ENCODE results near the gene TOE1.

Gene TOE1

DNA sequence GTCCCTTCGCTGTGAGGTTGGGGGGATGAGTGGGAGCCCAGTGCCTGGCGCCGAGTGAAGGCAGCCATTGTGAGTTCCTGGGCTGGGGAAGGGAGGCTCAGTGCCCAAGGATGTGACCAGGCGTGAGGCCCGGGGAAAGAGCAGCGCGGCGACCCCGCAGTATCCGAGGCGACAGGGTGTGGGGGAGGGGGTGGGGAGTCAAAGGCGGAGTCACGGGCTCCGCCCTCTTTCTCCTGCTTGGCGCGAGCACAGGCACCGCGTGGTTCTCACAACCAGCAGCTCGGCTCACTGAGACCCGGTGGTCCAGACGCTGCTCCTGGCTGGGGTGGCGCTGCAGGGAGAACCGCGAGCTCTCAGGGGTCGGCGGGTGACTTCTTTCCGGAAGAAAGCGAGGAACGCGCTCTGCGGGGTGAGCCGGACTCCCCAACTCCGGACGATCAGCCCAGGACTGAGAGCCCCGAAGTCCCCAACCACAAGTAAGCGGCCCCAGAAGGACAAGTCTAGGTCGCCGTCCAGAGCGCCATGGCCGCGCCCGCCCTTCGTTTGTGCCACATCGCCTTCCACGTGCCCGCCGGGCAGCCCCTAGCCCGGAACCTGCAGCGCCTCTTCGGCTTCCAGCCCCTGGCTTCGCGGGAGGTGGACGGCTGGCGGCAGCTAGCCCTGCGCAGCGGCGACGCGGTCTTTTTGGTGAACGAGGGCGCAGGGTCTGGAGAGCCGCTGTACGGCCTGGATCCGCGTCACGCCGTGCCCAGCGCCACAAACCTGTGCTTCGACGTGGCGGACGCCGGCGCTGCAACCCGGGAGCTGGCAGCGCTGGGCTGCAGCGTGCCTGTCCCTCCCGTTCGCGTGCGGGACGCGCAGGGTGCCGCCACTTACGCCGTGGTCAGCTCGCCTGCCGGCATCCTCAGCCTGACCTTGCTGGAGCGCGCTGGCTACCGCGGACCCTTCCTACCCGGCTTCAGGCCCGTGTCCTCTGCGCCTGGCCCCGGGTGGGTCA lies 13.0 kb upstream of the TOE1 start, which contains the start of gene HPDL:
TSS of gene HPDL (plus strand) at position 269 of the 997 bp plus-strand sequence. CDS start at position 523, 254 bp downstream.
- peak; percentile 62 for DNase-seq (ENCODE audit: low read depth)

DNA sequence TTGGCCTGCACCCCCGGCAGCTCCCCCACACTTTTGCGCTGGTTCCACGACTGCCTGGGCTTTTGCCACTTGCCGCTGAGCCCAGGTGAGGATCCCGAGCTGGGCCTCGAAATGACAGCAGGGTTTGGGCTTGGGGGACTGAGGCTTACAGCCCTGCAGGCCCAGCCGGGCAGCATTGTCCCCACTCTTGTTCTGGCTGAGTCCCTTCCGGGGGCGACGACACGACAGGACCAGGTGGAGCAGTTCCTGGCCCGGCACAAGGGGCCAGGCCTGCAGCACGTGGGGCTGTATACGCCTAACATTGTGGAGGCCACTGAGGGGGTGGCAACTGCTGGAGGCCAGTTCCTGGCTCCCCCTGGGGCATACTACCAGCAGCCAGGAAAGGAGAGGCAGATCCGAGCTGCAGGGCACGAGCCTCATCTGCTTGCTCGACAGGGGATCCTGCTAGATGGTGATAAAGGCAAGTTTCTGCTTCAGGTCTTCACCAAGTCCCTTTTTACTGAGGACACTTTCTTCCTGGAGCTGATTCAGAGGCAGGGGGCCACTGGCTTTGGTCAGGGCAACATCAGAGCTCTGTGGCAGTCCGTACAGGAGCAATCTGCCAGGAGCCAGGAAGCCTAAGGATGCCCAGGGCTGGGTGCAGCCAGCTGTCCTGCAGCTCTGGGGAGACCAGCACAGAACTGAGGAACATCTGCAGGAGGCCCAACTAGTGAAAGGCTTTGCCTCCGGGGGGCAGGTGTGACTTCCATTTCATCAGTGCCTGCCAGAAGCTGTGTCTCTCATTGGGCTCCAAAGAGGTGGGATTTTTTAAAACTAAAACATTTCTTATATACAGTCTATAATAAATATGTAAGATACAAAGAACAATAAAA lies 12.1 kb upstream of the TOE1 start:
- DNase-seq (ENCODE audit: low read depth) = no peak

DNA sequence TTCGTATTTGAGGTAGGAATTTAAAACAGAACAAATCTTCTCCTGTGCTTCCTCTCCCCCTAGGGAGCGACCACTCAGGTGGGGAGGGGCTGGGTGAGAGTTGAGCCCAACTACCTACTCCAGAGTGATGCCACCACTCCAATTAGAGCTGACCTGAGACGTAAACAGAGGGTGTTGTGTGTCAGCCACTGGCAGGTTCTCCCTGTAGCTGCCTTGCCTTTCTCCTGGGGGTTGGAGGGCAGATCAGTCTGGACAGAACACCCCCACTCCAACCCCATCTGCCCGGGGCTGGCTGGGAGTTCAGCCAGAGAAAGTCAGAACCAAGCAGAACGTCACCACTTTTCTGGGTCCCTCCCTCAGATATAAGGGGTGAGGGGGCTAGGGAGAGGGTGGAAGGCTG lies 11.3 kb upstream of the TOE1 start:
- DNase-seq (ENCODE audit: low read depth) = no peak

DNA sequence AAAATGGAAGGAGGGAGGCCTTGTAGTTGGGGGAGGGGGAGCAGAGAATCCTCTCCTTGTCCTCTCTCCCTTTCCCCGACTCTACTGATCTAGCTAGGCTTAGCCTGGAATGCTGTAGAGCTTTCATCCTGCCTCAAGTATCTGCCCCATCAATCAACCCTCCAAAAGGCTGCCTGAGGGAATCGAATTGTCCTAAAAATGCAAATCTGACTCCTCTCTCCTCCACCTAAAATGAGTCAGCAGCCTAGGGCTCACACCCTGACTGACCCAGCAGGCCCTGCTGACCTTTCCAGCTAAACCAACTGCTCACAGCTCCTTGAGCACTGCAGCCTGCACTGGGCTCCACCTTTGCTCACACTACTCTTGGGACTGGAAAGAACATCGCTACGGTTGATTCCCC lies 10.5 kb upstream of the TOE1 start:
- DNase-seq (ENCODE audit: low read depth) = peak; percentile 40

DNA sequence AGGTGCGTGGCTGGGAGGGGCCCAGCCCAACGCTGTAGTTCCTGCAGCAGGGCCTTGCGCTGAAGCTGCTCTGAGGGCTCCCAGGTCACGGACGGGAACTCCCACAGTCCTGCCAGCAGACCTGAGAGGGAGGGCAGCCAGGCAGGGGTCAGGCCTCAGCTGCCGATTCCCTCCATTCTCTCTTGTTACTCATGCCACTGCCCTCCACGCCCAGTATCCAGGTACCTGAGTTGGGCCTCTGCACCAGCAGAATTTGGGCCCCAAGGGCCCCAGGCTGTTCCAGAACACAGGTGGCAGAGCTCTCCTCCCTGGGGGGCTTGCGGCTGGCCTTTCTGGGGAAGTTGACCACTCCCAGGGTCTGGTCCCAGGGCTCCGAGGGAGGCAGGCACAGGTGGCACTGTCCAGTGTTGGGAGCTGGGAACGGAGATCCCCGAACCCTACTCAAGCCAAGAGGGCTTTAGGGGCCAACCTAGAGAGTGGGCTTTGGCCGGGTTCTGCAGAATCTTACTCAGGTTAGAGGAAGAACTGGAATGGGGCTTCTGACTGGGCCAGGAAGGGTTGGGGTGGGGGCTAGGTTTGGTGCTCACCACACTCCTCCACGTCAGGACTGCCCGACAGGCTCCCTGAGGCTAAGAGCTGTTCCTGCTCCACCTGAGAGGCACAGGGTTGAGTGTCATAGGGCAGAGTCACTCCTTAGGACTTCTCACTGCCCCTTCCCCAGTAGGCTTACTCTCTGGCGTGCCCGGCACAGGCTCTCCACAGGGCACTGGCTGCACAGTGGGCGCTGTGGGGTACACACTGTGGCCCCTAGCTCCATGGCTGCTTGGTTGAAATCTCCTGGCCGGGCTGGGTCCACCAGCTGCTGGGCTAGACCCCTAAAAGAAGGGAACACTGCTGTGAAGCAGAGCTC lies 8.3 kb upstream of the TOE1 start:
- no peak for DNase-seq (ENCODE audit: low read depth)

DNA sequence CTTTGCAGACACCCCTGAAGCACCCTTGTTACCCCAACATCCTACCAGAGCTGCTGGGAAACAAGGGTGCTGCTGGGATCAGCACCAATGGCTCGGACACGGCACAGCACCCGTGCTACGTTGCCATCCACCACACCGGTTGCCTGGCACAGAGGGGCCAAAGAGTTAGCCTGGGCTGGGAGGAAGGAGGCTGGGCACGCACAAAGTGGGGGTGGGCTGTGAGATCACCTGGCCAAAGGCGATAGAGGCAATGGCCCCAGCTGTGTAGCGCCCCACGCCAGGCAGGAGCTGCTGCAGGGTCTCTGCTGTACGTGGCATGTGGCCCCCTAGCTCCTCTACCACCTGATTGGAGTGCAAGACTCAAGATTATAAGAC lies 7.6 kb upstream of the TOE1 start:
- DNase-seq (ENCODE audit: low read depth) = no peak

DNA sequence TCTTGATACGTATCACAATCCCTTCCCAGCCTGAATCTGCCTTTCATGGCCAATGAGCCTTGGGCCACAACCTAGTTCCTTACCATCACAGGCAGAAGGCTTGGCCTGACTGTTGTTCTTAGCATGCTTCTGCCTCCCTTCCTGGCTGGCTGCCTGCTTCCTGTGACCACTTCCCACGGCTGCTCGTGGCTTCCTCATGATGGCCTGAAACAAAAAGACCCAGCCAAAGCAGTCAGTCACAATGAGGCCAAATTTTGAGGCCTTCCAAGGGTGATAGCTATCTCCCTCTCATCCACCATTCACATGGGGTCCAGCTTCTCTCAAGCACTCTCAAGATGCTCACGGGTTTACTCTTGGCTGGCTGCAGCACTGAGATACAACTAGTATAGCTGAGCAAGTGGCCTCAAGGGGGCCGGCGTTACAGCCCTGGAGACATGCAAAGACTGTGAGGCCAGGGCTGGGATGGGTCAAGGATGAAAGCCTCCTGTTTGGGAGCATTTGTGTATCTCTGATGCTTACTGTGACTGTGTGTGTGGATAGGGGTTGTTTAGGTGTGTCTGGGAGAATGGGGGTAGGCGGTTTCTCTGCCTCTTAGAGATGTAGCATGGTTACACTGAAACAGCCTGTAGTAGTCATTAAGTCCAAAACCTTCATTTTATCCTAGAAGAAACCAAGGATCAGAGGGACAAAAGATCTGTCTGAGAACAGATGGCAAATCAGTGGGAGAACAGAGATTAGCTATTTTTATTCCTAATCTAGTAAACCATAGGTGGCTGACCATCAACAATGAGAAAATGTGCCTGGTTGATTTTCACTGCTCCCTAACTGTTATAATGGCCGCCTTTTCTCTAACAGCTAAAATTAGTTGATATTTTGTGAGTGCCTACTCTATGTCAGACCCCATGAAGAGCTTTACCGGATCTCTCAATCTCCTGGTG lies 5.4 kb upstream of the TOE1 start:
- no peak for DNase-seq (ENCODE audit: low read depth)

DNA sequence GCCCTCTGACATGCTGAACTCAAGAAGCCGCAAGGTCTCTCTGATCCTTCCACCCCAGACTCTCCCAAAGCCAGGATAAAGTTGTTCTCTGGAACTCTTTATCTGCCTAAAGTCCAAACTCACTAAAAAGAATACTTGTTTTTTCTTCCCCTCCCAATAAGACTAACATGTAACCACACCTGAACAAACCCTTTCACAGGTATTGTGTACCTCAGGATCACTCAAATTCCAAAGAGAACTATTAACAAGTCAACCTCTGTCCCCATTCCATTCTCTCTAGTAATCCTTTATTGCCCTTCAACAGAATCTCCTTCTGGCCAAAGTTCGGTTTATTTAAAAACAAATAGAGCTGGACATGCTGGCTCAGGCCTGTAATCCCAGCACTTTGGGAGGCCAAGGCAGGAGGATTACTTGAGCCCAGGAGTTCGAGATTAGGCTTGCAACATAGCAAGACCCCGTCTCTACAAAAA lies 4.1 kb upstream of the TOE1 start:
- no peak for DNase-seq (ENCODE audit: low read depth)

DNA sequence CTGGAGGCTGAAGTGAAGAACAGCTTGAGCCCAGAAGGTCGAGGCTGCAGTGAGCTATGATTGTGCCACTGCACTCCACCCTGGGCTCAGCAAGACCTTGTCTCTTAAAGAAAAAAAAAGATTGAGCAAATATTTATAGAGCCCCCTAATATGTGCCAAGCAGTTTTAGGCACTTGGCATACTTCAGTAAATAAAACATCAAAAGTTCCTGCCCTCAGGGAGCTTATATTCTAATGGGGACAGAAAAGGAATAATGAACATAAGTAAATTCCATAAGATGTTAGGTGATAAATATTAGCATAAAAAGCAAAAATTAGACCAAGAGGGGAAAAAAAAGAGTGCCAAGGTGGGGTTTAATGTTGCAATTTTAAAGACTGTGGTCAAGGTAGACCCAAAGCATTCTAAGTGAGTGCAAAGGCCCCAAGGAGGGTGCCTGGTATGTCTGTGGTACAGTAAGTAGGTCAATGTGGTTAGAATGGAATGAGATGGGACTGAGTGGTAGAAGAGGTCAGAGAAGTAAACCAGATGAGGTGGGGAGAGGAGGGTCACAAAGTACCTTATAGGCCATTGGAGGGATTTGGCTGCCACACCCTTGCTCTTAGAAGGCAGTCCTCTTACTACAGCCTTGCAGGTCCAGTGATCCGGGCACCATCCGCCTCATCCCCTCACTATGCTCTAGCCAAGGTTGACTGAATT lies 2.2 kb upstream of the TOE1 start:
- DNase-seq (ENCODE audit: low read depth) = no peak

DNA sequence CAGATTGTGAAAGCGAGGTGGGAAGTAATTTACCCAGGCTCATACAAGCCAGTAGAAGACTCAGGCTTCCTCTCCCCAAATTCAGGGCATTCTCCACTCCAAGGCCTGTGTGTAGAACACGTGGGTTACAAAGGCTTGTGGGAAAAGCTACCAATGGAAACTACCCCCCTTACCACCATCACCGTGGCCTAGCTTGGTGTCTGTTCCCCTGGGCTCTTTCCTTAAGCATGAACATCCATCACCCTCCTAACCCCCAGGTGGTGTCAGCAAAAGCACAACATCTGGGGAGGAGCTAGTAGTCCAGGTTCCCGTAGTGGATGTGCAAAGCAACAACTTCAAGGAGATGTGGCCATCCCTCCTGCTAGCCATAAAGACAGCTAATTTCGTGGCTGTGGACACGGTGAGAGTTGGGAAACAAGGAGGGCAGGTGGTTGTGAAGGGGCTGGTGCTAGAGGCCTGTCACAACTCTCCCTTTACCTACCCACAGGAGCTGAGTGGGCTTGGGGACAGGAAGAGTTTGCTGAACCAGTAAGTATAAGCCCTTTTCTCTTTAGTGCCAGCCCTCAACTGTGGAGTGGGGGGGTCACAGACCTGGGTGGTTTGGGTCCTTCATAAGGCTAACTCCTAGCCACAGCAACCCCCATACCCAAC lies 971 bp downstream of the TOE1 start:
- peak; percentile 44 for DNase-seq (ENCODE audit: low read depth)

DNA sequence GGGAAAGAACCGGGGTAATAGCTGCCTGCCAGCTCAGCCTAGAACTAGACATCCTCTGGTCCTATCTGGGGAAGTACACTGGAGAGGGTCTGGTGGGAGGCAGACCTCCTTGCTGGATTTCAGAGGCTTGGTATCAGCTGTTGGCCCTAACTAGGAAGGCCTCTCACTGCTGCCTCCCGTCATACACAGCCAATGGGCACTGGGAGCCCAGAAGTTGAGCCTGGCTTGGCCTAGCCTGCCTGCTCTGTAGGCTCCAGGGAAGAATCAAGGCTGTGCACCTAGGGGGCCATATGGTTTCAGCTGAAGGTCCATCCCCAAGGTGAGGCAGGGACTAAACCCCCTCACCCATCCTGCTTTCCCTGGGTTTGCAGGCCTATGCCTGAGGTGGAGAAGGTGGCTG lies 4.5 kb downstream of the TOE1 start:
- DNase-seq (ENCODE audit: low read depth) = no peak

DNA sequence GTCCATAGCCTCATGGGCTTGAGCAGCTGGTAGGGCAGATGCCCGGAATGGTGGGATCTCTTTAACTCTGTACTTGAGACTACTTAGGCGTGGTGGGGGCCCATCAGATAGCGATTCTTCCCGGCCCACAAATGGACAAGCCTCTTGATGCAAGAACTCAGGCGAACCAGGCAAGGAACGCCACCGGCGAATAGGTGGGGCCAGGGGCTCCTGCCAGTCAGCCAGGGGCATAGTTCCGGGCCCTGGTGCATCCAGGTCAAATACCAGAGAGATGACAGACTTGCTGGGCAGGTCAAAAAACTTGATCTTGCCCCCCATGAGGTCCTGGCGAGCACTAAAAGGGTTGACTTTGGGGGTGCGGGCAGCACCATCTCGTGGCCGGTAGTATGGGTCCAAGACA lies 5.0 kb downstream of the TOE1 start:
- no peak for DNase-seq (ENCODE audit: low read depth)

DNA sequence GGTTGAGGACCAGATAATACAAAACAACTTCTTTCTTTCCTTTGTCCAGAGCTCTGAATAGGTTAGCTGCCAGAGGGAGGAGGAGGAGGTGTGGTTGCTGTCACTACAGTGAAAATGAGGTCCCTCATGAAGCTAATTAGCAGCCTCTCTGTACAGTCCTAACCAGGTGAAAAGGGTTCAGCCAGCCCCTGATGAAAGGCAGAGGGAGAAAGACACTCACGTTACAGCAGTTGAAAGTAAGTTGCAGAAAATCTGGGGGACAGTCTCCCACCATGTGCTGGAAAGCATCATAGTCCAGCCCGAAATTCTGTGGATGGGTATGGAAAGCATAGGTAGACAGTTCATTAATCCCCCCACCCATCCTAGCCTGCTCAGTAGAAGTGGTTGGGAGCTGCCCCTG lies 6.5 kb downstream of the TOE1 start:
- DNase-seq (ENCODE audit: low read depth) = no peak

DNA sequence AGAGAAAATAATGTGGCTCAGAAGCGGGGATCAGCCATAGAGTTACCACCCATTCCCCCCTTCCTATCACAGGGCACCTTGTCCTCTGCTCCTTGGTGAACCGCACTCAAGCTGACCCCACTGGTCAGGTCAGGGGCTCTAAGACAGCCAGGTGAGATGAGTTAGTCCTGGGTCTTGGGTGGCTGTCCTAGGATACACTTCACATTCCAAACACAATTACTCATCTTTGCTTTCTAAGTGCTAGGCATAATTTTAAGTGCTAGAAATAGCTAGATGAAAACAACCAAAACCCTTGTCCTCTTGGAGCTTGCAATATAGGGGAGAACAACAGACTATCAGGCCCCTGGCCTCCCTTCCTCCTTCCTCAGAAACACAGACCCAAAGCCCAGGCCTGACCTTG lies 8.1 kb downstream of the TOE1 start:
- DNase-seq (ENCODE audit: low read depth) = peak; percentile 60

DNA sequence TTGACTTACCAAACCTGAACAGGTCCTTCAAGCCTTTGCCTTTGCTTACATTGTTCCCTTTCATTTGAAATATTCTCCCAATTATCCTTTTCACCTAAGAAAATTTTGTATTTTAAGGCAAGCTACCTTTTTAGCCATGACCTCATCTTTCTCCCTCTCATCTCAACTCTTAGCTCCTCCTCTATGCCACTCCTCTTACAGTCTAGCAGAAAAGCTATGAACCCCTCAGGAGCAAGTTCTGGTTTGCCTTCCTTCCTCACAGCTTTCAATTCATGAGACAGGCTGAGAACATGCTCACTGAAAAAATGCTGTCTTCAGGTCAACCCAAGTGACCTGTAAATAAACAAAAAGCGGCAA lies 8.6 kb downstream of the TOE1 start:
- DNase-seq (ENCODE audit: low read depth) = no peak

DNA sequence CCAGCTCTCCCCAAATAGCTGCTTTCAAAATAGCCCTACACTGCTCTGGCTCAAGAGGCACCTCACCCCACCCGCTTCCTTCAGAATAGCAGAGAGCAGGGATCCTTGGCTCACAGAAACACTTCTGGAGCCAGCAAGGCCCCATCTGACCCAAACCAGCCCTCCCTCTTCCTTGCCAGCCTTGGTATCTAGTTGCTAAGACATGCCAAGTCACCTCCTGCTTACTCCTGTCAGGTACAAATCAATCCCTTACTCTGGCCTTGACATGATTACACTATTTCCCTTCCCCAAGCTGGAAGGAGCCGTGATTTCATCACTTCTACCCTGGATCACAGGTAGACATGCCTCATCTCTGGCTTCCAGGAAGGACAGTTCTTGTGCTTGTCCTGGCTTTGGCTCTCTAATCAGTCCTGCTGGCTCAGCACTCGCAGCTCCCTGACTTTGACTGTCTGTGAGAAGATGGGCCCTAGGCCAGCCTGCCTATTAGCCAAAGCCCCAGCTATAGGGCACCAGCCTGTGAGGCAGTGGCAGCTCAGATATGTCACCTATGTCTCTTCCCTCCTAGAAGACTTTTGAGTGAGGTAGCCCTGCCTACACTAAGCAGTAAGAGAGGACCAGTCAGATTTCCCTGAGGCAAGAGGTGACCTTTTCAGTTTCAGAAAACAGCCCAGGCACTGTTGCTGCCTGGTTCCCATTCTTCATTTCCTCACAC lies 9.2 kb downstream of the TOE1 start:
- no peak for DNase-seq (ENCODE audit: low read depth)

DNA sequence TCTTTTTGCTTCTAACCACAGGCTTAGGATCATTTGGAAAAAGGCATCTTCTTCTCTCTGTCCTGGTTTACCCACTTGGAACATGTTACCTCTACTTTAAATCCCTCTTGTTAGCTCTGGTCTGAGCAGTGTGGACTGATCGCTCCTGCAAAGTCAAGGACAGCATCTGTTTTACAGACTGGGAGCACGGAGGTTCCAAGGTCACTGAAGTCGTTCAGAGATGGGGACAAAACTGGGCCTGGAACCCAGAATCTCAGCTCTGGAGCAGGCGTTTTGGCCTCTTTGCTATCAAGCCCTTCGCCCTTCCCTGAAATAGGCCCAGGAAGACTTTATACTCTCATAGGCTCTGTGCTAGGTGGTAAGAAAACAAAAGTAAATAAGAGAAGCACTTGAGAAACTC lies 11.5 kb downstream of the TOE1 start:
- DNase-seq (ENCODE audit: low read depth) = no peak

DNA sequence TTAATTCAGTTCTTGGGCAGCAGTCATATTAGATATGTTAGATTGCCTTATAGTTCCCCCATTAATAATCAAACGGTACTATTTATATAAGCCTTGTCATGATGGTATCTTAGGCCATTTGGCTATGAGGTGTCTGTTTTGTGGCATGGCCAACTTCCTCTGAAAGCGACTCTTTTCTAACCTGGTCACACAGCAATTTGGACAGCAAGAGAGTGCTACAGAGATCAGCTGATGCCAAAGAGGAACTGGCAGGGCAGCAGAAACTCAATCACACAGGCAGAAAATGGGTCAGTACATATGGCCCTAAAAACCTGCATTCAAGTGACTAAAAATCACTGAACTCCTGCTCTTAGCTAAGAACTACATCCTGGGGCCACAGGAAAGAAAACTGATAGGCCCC lies 13.7 kb downstream of the TOE1 start:
- no peak for DNase-seq (ENCODE audit: low read depth)

DNA sequence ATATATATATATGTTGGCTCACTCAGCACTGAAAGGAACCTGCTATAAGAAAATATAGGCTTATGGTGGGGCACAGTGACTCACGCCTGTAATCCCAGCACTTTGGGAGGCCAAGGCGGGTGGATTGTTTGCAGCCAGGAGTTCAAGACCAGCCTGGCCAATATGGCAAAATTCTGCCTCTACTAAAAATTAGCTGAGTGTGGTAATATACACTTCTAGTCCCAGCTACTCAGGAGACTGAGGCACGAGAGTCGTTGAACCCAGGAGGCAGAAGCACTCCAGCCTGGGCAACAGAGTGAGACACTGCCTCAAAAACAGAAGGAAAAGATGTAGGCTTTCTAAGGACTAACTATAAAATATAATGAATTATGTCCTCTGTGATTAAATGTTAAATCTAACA lies 14.9 kb downstream of the TOE1 start:
- no peak for DNase-seq (ENCODE audit: low read depth)
